ENCODE data around the gene DTYMK.

The DTYMK gene, protein sequence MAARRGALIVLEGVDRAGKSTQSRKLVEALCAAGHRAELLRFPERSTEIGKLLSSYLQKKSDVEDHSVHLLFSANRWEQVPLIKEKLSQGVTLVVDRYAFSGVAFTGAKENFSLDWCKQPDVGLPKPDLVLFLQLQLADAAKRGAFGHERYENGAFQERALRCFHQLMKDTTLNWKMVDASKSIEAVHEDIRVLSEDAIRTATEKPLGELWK

DNA sequence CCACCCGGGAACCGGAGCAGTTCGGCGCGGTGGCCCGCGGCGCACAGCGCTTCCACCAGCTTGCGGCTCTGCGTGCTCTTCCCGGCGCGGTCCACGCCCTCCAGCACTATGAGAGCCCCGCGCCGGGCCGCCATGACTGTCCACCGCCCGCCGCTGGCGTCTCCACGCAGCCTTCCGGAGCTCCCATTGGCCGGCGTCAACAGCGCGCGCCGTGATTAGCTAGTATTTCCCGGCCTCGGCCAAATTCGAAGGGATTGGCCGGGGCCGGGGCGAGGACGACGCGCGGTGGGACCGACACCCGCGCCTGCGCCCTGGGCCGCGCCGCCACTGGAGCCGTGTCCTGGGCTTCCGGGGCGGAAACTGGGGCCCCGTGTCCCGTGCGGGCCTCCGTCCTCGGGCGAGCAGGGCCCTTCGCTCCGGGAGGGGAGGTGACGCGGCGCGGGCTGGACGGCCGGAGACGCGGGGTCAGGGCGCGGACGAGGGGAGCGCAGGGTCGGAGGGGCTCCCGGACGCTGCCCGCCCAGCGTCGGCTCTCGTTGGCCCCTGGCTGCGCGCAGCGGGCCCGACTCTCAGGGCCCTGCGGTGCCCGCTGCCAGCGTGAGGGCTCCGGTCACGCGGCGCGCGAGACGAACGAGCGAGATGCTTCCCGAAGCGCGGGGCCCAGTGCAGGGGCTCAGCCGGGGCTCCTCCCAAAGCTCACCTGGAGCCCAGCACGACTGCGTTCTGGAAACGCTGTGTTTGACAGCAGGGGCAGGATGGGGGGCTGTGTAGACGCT lies at the start of gene DTYMK:
Gene DTYMK, minus strand, starts transcription at position 166 of the 776 bp plus-strand sequence. Its CDS starts 32 bp downstream, at position 134.
- peak; percentile 97 for DNase-seq

DNA sequence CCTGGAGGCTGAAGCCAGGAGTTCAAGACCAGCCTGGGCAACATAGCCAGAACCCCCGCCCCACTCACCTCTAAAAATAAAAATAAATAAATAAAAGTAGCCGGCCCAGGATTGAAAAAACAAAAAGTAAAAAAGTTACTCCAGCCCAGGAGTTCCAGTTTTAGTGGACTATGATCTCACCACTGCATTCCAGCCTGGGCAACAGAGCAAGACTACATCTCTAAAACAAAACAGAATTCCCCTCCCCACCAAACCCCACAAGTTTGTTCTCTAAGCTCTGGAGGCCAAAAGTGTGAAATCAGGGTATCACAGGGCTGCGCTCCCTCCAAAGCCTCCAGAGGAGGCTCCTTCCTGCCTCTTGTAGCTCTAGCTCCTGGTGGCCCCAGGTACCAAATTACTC lies 49.5 kb upstream of the DTYMK start:
- no peak for DNase-seq

DNA sequence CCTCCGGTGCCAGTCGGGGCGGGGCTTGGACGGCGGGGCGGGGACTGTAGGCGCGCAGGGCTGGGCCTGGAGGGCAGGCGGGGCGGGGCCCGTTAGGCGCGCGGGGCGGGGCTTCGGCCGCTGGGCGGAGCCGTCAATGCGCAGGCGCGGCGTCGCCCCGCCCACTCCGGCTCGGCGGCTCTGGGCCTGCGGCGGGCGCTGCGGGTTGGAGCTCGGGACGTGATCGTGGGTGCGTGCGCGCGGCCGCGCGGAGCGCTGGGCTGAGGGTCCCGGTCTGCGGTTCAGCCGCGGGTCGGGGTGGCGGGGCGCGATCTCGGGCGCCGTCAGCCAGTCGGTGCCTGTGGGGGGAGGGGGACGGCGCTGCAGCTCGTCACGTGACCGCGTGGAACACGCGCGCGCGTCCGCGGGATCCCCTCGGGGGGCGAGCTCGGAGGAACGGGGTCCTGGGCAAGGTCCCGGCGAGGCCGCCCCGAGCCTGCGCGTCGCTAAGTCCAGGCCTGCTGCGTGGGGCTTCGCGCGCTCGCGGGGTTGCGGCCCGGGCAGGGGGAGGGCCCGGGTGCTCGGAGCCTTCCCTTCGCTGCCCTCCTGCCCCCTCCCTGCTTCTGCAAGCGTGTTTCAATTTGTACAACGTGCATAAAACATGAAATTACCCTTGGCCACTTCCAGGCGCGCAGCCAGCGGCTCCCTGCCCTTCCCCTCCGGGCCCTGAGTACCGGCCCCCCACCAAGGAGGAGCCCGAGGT lies 48.0 kb upstream of the DTYMK start, which contains the start of gene D2HGDH:
Gene D2HGDH, plus strand, starts transcription at position 164 of the 742 bp plus-strand sequence. CDS start 595 bp downstream, outside the sequence.
- DNase-seq, result peak; percentile 94

DNA sequence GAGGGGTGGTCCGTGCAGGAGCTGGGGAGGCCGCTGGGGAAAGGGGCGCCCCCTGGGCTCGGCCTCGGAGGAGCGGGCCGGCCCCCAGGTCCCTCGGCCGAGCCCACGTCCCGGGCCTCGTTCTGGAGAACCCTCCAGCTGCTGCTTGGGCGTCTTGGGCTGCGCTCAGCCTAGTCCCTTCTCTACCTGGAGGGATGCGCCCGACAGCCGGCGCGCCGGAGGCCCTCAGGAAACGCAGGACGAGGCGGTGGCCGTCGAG lies 47.5 kb upstream of the DTYMK start:
- DNase-seq, result no peak

DNA sequence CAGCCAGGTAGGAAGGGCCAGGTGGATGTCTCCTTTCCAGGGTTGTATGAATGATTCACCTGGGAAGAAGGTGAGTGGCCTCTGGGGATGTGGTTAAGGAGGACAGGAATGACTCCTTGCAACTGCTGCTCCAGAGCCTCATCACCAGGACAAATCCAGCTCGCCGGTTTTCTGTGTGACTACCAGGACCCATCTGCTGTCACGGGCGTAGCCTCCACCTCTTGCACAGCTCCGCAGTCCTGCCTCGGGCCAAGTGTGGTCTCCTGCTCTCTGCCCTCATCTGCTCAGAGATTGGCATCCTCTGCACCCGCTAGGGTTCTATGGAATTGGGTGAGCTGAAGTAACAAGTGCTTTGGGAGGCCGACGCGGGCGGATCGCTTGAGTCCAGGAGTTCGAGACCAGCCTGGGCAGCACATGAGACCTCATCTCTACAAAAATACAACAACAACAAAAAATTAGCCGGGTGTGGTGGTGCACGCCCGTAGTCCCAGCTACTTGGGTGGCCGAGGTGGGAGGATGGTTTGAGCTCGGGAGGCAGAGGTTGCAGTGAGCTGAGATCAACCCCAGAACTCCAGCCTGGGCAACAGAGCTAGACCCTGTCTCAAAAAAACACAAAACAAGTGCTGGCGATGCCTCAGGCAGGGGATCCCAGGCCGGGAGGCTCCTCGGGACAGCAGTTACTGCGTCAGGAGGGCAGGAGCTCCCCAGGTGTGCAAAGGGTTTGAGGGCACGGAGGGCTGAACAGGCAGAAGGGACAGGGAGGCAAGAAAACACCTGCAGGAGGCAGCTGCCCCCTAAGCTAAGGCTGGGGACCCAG lies 47.0 kb upstream of the DTYMK start:
- no peak for DNase-seq

DNA sequence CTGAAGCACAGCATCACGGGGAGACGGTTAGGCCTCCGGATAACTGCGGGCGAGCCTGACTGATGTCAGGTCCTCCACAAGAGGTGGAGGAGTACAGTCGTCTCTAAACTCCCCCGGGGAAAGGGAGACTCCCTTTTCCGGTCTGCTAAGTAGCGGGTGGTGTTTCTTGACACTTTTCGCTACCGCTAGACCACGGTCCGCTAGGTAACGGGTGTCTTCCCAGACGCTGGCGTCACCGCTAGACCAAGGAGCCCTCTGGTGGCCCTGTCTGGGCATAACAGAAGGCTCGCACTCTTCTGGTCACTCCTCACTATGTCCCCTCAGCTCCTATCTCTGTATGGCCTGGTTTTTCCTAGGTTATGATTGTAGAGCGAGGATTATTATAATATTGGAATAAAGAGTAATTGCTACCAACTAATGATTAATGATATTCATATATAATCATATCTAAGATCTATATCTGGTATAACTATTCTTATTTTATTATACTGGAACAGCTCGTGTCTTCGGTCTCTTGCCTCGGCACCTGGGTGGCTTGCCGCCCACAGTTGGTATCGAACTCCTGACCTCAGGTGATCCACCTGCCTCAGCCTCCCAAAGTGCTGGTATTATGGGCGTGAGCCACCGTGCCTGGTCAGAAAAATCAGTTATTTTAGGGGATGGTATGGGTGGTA lies 46.0 kb upstream of the DTYMK start:
- DNase-seq, result peak; percentile 81

DNA sequence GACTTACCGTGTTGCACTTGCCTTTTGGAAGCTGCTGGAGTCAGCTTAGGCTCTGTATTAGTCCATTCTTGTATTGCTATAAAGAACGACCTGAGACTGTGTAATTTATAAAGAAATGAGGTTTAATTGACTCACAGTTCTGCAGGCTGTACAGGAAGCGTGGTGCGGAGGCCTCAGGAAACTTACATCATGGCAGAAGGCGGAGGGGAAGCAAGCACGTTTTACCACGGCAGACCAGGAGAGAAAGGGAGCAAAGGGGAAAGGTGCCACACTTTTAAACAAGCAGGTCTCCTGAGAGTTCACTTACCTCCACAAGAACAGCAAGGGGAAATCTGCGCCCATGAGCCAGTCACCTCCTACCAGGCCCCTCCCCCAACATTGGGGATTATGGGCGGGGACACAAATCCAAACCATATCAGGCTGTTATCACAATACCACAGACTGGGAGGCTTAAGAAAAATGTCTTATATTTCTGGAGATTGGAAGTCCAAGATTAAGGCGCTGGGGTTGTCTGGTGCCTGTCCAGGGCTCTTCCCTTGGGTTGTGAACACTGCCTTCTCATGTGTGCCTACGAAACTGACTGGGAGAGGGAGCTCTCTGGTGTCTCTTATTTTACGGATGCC lies 44.2 kb upstream of the DTYMK start:
- DNase-seq, result peak; percentile 31

DNA sequence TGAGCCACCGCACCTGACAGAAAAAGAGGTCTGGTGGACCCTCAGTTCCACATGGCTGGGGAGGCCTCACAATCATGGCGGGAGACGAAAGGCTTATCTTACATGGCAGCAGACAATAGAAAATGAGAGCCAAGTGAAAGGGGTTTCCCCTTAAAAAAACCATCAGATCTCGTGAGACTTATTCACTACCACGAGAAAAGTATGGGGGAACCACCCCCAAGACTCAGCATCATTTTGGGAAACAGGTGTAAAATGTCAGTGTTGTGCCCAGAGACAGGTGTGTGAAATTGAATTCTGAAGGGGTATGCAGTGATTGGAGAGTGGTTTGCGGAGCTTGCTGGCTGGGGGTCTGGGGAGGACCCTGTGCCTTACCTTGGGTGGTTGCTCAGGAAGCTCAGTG lies 43.3 kb upstream of the DTYMK start:
- DNase-seq, result peak; percentile 14

DNA sequence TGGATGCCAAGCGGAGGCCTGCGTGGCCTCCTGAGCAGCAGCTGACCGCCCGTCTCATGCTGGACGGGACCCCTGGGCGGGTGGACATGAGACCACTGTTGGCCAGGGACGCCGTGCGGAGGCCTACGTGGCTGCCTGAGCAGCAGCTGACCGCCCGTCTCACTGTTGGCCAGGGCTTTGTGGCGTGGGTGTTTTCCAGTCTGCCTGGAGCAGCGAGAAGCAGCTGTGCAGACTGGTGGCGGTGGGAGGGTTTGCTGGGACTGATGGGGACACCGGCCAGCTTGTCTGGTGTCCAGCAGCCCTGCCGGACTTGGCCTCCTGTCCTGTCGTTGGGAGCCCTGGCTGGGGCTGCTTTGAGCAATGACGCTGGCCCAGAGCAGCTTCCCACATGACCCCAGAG lies 42.0 kb upstream of the DTYMK start:
- DNase-seq, result no peak

DNA sequence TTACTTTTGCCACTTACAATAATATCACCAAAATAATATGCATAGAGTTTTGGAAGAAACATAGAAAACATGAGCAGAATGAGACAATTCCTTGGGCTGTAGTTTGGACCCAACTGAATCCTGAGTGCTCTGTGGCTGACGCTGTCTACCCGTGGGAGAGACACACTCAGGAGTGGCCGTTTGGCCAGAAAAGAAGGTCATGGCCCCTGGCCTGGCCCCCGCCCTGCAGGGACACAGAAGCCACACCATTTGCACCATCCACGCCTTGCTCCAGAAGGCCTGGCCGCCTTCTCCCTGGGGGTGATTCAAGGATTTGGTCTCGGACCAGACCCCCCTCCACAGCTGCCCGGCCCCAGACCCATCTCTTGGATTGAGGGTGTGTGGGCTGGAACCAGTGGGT lies 41.4 kb upstream of the DTYMK start:
- no peak for DNase-seq

DNA sequence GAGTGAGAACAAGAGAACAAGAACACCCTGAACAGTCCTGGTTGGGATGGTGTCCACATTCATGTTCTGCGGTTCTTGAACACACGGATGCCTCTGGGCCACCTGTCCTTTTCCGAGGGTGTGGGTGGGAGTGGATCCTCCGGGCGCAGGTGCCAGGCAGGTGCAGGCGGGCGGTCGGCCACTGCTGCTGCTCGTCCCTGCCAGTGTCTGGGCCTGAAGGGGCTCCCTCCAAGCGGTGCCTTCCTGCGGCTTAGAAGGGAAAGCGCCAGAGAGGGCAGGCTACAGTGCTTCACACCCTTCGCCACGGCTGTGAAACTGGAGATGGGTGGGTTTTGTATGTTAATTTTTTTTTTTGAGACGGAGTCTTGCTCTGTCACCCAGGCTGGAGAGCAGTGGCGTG lies 39.8 kb upstream of the DTYMK start:
- no peak for DNase-seq

DNA sequence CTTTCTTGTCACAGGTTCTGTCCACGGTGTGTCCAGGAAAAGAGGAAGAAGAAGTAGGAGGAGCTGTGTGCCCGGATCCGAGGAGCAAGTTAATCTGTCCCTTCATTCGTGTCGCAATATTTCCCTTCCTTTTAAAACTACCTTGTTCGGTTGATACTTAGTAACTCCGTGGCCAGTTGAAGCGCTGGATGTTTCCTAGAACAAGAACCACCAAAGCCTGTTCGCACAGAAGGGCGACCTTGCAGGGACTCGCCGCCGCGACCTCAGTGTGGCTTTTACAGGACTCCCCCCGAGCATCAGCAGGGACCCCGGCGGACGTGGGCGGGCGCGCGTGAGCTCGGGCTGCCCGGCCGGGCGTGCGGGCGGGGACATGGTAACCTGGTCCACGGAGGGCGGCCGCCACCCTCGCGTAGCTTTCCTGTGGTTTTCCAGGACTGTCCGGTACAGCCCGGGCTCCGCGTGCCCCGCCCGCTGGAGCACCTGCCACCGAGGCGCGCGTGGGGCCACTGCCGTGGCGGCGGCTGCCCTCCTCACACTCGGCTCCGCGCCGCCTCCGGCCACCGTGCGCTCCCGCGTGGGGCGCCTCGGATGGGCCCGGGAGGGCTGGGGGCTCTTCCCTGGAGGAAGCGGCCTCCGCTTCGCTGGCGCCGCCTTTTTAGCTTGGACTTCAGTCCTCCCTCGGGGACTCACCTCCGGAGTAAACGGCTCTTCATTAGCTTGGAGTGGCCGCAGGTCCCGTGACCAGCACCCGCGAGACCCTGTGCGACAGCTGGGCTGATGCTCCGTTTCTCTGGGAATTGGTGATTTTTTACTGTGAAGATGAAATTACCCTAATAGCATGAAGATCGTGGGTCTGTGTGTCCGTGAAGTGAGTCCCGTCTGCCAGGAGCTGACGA lies 38.6 kb upstream of the DTYMK start:
- no peak for DNase-seq

DNA sequence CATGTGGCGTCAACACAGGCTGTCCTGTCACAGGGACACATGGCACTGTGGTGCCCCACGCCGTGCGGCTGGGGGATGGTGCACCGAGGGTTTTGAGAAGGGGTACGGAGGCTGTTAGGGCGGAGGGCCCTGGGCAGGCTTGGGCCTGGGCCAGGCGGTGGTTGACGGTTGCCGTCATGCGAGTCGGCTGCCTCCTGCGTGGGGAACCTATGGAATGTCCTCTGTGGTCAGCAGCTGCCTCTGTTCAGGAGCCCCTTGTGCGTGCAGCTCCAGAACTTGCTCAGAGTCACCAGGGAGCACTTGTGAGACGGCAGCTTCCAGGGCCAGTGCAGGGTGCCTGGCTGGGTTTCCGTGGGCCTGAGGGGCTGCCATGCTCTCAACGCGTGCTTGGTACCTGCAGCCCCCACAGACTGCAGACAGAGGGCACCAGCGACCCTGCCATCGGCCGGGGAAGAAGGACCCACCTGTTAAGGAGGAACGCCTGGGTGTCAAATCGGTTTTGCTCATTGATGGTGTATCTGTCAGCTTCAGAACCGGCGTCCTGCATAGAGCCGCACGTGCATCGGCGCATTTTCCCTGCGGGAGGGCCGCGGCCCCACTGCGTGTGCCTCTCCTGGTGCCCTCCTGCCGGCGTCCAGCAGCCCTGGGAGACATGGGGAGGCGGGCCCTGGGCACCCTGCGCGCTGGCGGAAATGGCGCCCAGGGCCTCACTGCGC lies 37.8 kb upstream of the DTYMK start:
- DNase-seq, result no peak

DNA sequence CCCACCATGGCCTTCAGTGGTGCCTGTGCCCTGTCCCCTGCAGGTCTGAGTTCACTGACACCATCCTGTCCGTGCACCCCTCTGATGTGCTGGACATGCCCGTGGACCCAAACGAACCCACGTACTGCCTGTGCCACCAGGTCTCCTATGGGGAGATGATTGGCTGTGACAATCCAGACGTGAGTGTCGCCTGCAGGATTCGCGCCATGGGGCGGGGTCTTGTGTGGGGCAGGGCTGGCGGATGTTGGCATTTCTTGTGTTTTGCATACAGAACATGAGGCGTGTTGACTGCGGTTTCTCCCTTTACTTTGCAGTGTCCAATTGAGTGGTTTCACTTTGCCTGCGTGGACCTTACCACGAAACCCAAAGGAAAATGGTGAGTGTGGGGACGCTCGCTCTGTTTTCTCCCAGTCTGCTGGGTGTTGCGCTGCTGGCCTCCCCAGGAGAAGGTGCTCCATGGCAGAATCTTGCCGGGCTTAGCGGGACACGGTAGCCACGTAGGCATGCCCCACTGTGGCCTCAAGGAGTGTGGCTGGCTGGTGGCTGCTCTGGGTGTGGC lies 36.4 kb upstream of the DTYMK start:
- DNase-seq, result no peak

DNA sequence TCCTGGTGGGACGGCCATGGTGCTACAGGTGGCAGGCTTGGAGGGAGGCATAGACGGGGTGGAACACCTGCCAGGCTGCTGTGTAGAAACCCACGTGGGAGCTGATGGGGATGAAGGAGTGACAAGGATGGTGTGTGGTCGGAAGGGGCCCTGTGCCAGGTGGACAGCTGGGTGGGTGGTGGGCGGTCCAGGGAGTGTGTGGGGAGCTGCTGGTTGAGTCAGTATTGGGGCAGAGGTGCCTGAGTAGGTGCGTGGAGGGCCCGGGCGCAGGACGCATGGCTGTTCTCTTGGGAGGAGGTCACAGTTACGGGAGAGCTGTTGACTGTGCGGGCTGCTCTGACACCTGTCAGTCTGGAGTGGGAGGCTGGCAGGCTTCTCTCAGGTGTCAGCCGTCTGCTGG lies 35.2 kb upstream of the DTYMK start:
- no peak for DNase-seq

DNA sequence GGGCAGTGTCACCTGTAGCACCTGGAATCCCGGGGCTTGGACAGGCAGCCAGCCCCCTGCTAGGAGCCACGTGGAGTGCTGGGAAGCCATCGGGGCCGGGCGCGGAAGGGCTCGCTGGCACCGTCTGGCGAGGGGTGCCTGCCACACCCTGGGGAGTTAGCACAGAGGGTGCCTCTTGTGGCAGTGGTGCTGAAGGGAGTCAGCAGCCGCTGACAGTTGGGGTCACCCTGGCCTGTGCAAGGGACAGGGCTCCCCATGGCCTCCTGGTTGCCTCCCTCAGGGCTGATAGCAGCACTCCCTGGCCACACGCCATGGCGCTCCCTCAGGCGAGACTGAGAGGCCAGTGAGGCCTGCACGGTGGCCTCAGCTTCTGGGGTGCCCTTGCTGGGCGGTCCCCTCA lies 33.9 kb upstream of the DTYMK start:
- no peak for DNase-seq

DNA sequence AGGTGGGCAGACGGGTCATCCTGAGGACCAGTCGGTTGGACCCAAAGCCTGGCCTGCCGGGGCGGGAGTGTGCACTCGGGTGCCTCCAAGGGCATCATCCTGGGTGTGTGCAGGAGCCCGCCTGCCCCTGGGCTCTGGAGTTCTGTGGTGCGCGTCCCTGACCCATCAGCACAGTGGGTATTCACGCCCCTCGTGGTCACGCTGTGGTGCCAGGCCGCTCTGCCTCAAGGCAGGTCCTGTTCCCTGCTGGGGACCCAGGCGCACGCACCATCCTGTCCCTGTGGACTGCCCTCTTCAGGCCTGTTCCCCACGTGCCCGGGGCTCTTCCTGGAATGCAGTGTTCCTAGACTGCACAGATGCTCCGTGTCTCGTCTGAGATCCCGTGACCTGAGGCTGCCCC lies 33.5 kb upstream of the DTYMK start:
- no peak for DNase-seq

DNA sequence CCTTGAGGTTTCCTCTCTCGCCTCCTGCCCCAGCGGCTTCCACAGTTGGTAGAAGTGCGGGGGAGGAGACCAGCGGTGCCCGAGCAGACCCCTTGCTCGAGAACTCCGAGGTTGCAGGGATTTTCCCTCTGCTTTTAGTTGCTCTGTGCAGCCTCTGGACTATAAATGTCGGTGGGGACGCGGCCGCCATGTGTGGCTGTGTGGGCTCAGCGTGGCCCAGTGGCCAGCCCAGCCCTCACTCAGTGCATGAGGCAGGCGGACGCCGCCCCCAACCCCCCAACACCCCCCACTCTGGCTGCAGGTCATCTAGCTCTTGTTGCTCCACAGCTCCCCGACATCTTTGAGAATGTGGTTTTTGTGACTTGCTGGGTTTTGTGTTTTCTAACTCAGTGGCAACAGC lies 32.5 kb upstream of the DTYMK start:
- no peak for DNase-seq

DNA sequence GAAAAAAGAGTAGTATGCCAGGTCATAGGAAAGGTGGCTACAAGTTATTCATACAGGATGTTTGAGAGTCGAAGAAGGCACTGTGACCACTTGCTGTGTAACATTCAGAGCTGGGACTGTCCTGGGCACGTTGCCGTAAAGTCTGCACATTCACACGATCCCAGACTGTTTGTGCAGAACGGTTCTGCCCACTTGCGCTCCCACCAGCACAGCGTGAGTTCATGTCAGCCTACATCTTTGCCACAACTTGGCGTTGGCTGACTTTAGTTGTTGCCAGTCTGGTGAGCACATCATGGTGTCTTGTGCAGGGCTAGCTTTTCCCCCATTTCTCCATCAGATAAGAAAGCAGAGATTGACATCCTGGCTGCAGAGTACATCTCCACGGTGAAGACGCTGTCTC lies 22.3 kb upstream of the DTYMK start:
- no peak for DNase-seq

DNA sequence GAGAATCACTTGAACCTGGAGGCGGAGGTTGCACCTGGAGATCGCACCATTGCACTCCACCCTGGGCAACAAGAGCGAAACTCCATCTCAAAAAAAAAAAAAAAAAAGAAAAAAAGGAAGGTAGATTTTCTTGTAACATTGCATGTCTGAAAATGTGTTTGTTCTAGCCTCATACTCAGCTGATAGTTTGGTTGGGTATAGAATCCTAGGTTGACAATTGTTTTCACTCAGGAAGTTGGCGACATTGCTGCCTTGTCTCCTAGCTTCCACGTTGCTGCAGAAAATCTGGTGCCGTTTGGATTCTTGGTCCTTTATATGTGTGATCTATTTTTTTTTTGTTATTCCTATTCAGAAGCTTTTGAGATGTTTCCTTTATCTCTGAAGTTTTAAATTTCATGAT lies 19.9 kb upstream of the DTYMK start:
- DNase-seq, result no peak
